Measurements from ENCODE around the gene NCKAP5.

NCKAP5 gene

GRCh38 chr2:133552821-133553220, 15.4 kb downstream of the NCKAP5 start:
- TF ChIP-seq SIN3A (IDR thresholded peaks at IDR 0.05; ENCODE audit: borderline replicate concordance, insufficient read depth, low read length) (no peak), FOXP2 (optimal IDR thresholded peaks at IDR 0.05; ENCODE audit: borderline replicate concordance, extremely low read depth, extremely low read length, insufficient read depth) (no peak), TAF1 (IDR thresholded peaks at IDR 0.05; ENCODE audit: borderline replicate concordance, insufficient read depth, low read length) (no peak), POLR2AphosphoS5 (IDR thresholded peaks at IDR 0.05; ENCODE audit: low read depth, low read length) (no peak)
- TF ChIP-seq, protein P1, sequence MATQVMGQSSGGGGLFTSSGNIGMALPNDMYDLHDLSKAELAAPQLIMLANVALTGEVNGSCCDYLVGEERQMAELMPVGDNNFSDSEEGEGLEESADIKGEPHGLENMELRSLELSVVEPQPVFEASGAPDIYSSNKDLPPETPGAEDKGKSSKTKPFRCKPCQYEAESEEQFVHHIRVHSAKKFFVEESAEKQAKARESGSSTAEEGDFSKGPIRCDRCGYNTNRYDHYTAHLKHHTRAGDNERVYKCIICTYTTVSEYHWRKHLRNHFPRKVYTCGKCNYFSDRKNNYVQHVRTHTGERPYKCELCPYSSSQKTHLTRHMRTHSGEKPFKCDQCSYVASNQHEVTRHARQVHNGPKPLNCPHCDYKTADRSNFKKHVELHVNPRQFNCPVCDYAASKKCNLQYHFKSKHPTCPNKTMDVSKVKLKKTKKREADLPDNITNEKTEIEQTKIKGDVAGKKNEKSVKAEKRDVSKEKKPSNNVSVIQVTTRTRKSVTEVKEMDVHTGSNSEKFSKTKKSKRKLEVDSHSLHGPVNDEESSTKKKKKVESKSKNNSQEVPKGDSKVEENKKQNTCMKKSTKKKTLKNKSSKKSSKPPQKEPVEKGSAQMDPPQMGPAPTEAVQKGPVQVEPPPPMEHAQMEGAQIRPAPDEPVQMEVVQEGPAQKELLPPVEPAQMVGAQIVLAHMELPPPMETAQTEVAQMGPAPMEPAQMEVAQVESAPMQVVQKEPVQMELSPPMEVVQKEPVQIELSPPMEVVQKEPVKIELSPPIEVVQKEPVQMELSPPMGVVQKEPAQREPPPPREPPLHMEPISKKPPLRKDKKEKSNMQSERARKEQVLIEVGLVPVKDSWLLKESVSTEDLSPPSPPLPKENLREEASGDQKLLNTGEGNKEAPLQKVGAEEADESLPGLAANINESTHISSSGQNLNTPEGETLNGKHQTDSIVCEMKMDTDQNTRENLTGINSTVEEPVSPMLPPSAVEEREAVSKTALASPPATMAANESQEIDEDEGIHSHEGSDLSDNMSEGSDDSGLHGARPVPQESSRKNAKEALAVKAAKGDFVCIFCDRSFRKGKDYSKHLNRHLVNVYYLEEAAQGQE (IDR thresholded peaks at IDR 0.05; ENCODE audit: insufficient read depth in 1 of 2, low read depth in 2 of 2, low read length in 2 of 2) = no peak

DNA sequence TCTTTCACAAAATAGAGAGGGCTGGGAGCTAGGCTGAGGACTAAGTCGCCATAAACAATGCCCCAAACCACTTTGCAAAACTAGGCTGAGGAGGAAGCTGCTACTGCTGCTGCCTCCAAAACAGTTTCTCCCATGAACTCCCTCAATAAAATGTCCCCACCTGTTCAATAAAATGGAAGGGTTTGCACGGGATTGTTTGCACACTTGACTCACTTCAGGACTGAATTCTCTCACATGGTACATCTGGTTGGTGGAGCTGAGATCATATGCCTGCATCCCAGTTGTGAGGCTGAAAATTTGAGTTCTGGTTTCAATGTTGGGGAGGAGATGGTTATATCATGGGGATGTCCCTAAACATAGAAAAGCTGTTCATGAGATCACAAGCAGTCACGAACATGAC, 26.5 kb downstream of the NCKAP5 start:
- TF ChIP-seq TAF1 (IDR thresholded peaks at IDR 0.05; ENCODE audit: borderline replicate concordance, insufficient read depth, low read length) = no peak
- TF ChIP-seq FOXP2 (optimal IDR thresholded peaks at IDR 0.05; ENCODE audit: borderline replicate concordance, extremely low read depth, extremely low read length, insufficient read depth) = no peak
- TF ChIP-seq, protein P1 (IDR thresholded peaks at IDR 0.05; ENCODE audit: insufficient read depth in 1 of 2, low read depth in 2 of 2, low read length in 2 of 2) = no peak
- TF ChIP-seq POLR2AphosphoS5 (IDR thresholded peaks at IDR 0.05; ENCODE audit: low read depth, low read length) = no peak
- no peak for TF ChIP-seq SIN3A (IDR thresholded peaks at IDR 0.05; ENCODE audit: borderline replicate concordance, insufficient read depth, low read length)

DNA sequence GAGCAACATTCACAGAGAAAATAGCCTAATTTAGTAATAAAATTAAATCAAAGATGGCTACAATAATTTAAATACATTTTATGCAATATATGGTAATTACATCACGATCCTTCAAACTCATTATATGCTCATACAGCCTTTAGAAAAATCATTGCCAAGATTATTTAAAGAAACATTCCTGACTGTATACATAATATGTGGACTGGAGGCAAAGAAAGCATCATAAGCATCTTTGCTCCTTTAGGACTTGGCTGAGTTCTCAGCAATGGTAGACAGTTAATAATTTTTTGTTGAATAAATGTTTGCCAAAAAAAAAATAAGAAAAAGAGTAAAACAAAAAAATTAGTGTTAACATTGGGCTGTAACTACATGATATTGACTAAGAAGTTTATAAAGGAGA, 26.9 kb downstream of the NCKAP5 start:
- TF ChIP-seq POLR2AphosphoS5 (IDR thresholded peaks at IDR 0.05; ENCODE audit: low read depth, low read length) = no peak
- TF ChIP-seq FOXP2 (optimal IDR thresholded peaks at IDR 0.05; ENCODE audit: borderline replicate concordance, extremely low read depth, extremely low read length, insufficient read depth) = no peak
- no peak for TF ChIP-seq TAF1 (IDR thresholded peaks at IDR 0.05; ENCODE audit: borderline replicate concordance, insufficient read depth, low read length)
- no peak for TF ChIP-seq SIN3A (IDR thresholded peaks at IDR 0.05; ENCODE audit: borderline replicate concordance, insufficient read depth, low read length)
- TF ChIP-seq, protein P1 (IDR thresholded peaks at IDR 0.05; ENCODE audit: insufficient read depth in 1 of 2, low read depth in 2 of 2, low read length in 2 of 2) = no peak

DNA sequence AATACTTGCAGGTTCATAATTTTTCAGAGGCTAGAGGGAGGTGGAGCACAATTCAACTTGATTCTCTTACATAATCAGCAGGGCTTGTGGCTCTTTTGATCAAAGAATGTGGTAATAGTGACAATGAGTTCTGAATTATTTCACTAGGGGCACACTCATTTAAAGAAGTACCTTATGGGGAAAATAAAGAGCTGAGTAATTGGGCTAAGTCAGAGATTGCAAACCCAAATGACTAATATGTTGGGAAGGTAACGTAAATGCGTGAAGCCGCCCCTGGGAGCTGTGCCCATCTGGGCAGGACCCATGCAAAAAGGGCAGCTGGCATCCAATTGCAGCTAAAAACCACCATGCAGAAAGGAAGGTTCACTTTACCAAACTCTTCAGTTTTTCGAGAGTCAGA, 35.3 kb downstream of the NCKAP5 start:
- TF ChIP-seq POLR2AphosphoS5 (IDR thresholded peaks at IDR 0.05; ENCODE audit: low read depth, low read length) (no peak), SIN3A (IDR thresholded peaks at IDR 0.05; ENCODE audit: borderline replicate concordance, insufficient read depth, low read length) (no peak), TAF1 (IDR thresholded peaks at IDR 0.05; ENCODE audit: borderline replicate concordance, insufficient read depth, low read length) (no peak), FOXP2 (optimal IDR thresholded peaks at IDR 0.05; ENCODE audit: borderline replicate concordance, extremely low read depth, extremely low read length, insufficient read depth) (no peak)
- TF ChIP-seq, protein P1 (IDR thresholded peaks at IDR 0.05; ENCODE audit: insufficient read depth in 1 of 2, low read depth in 2 of 2, low read length in 2 of 2) = no peak

DNA sequence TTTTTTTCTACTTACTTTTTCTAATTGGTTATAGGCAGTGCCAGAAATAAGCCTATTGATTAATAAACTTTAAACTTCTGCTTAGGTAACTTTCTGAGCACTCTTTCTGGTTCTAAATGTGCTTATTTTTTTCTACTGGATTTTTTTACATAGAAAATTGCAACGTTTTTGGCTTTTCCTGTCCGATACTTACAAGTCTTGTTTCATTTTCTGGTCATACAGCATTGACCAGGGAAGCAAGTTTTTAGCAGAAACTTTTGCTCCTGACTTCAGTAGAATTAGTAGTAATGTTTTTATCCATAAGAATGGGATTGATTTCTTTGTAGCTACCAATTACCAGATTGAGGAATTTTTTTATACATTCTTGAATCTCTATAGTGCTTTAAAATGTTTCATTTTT, 36.9 kb downstream of the NCKAP5 start:
- TF ChIP-seq POLR2AphosphoS5 (IDR thresholded peaks at IDR 0.05; ENCODE audit: low read depth, low read length) (no peak), SIN3A (IDR thresholded peaks at IDR 0.05; ENCODE audit: borderline replicate concordance, insufficient read depth, low read length) (no peak), FOXP2 (optimal IDR thresholded peaks at IDR 0.05; ENCODE audit: borderline replicate concordance, extremely low read depth, extremely low read length, insufficient read depth) (no peak), TAF1 (IDR thresholded peaks at IDR 0.05; ENCODE audit: borderline replicate concordance, insufficient read depth, low read length) (no peak)
- TF ChIP-seq, protein P1 (IDR thresholded peaks at IDR 0.05; ENCODE audit: insufficient read depth in 1 of 2, low read depth in 2 of 2, low read length in 2 of 2) = no peak

Measured in PFSK-1 (cell line).